Heart right ventricle (tissue), 16 donors: ENCODE measurements around the gene ZMYM2. TPM values are rescaled to one million over a fixed set of nuclear protein-coding genes. Genes with fewer than 3 reads are reported as not detected.

ENCODE experiments used
- ATAC-seq, 8 donors: fragments of 200-7000 bp; cut with Tn5 transposase; one replicate each; pipeline ENCODE4 v1.9.1; 2020; ENCODE audit warnings: mild to moderate bottlenecking in 8 of 8, moderate library complexity in 8 of 8, moderate number of reproducible peaks in 1 of 8
- DNase-seq, 2 donors: peaks; one replicate each; pipeline ENCODE4 v3.0.0-alpha.2; 2020
- H3K27ac ChIP-seq, 10 donors: fragments of 200-600 bp; sonication (generic) in 2 of 10; one replicate each; pipeline versions ENCODE4 v1.5.0 to v1.8.0; 2020 to 2022; ENCODE audit warnings: mild to moderate bottlenecking in 3 of 10
- H3K27me3 ChIP-seq, 7 donors: fragments of 200-600 bp; one replicate each; pipeline ENCODE4 v1.8.0; 2021 to 2022; ENCODE audit warnings: mild to moderate bottlenecking in 2 of 7
- H3K36me3 ChIP-seq, 9 donors: fragments of 200-600 bp; sonication (generic) in 1 of 9; one replicate each; pipeline versions ENCODE4 v1.5.0 to v1.8.0; 2020 to 2022; ENCODE audit warnings: mild to moderate bottlenecking in 2 of 9
- H3K4me1 ChIP-seq, 9 donors: fragments of 200-600 bp; sonication (generic) in 1 of 9; one replicate each; pipeline versions ENCODE4 v1.5.0 to v1.8.0; 2020 to 2022; ENCODE audit warnings: mild to moderate bottlenecking in 4 of 9
- H3K4me3 ChIP-seq, 10 donors: fragments of 200-600 bp; sonication (generic) in 2 of 10; one replicate each; pipeline versions ENCODE4 v1.5.0 to v1.8.0; 2020 to 2022; ENCODE audit warnings: mild to moderate bottlenecking in 7 of 10, moderate library complexity in 2 of 10
- H3K9me3 ChIP-seq, 11 donors: fragments of 200-600 bp in 10 of 11; sonication (generic) in 2 of 11; one replicate each; pipeline versions ENCODE4 v1.5.0 to v1.8.0; 2013 to 2022; ENCODE audit warnings: mild to moderate bottlenecking in 2 of 11, control low read depth in 1 of 11, moderate library complexity in 1 of 11
- CTCF ChIP-seq, 9 donors: fragments of 200-600 bp; sonication (generic) in 2 of 9; IDR thresholded peaks; one replicate each; pipeline versions ENCODE4 v1.5.0 to v1.8.0; 2021 to 2022; ENCODE audit warnings: antibody characterized with exemption in 9 of 9, mild to moderate bottlenecking in 5 of 9, moderate library complexity in 1 of 9
- WGBS, 2 donors: extraction: QIAGEN DNeasy Blood & Tissue Kit; methylation state at CpG; one replicate each; pipeline ENCODE4 v1.1.7; 2013; ENCODE audit warnings: inconsistent platforms in 1 of 2; 5-methylcytosine and 5-hydroxymethylcytosine counted together
- intact Hi-C, 10 donors: fragments of 100-400 bp; cut with DNase I; formaldehyde crosslinking; loops; one replicate each; pipeline versions ENCODE4 v1.11.1 to v1.14.2; 2022
- polyA plus RNA-seq, 2 donors: library from polyadenylated mRNA; stranded (reverse); fragments of 200-250 nt; gene quantifications; one replicate each; pipeline ENCODE4 v1.2.3, GENCODE V29; 2013
- total RNA-seq, 10 donors: library from RNA; stranded (reverse); fragmentation: NEBNext Ultra II Directional in 3 of 10; extraction: Animal tissue kit (Norgen Biotek cat#: 25700) in 3 of 10; gene quantifications; one replicate each; pipeline versions ENCODE4 v1.2.1 to v1.2.4, GENCODE V29; 2021 to 2023
- donor health status: Arrhythmogenic right ventricular cardiomyopathy.
- donor health status: ischemic (EF 13 %, LVEDD 7.1; RV severe dilation, severe dysfunction).
- donor health status: healthy with polysubstance abuse.
- donor health status: DM: no; HTN: yes; CAD: no.
- donor health status: DM: no; HTN: no; CAD: no.
- donor health status: ischemic (EF 25% LVEDD 6.9; RV normal size, moderate dysfunction).
- donor health status: ischemic (EF 25% LVEDD 5.7; RV mildly dilated, moderate dysfunction).
- donor health status: healthy.
- donor health status: DM: yes; HTN: yes; CAD: no.
- donor health status: Ischemic cardiomyopathy.
- donor health status: ischemic (EF 35%, LVEDD 5.7; RV mildly dilated, moderate dysfunction).
- donor health status: nonischemic (EF 11% LVEDD 7.7; RV severe dilation, severe dysfunction).
- donor health status: DM: yes; HTN: yes; CAD: no.
- donor health status: PGD.
- donor health status: ischemic (EF 29% LVEDD 5.4; RV normal size, mild dysfunction).
- donor health status: nonischemic (EF 23%, LVEDD 6.1; RV moderate dilation, normal function).

The ZMYM2 gene
- total and polyA plus RNA-seq, 12 donors: 9.2 to 68.5 (median 49.9) TPM

- WGBS, 2 donors: 1% methylated on average over 82 of the region's 82 CpGs
- H3K36me3 ChIP-seq: no peaks in the 10 kb centered on the region
- intact Hi-C loops: loop anchor here in 7 of 10 donors (1.0 to 5.0 kb wide), 3 partner anchors 10 to 34 kb away; partner anchors contain the start of gene GJA3 (in 6 of the 7)
- peaks cover 5 to 57% (median 35%) of the 10 kb centered on the region in 9 donors for H3K4me1 ChIP-seq
- H3K9me3 ChIP-seq: no peaks in the 10 kb centered on the region
- peaks cover 0 to 42% (median 15%) of the 10 kb centered on the region in 7 donors for H3K27me3 ChIP-seq
- peak; percentile 82 to 88 (median 84) for ATAC-seq
- peak; percentile 69 to 78 for DNase-seq
- peak; percentile 17 to 74 (median 43) for TF ChIP-seq CTCF (IDR thresholded peaks at IDR 0.05)
- H3K27ac ChIP-seq: peak overlapping the region; percentile 78 to 97 (median 94)
- H3K4me3 ChIP-seq: peak overlapping the region; percentile 30 to 73 (median 64)
These were observed 169.3 kb downstream of the ZMYM2 start for GRCh38 chr13:20127562-20128458.

GRCh38 chr13:20128459-20128931 is 170.0 kb downstream of the ZMYM2 start:
- H3K36me3 ChIP-seq: no peaks in the 10 kb centered on the region
- peak in 7 of 9 donors; percentile 24 to 57 (median 29) for TF ChIP-seq CTCF (IDR thresholded peaks at IDR 0.05)
- DNase-seq (no peak), ATAC-seq (peak in 6 of 8 donors; percentile 6 to 38 (median 28))
- H3K9me3 ChIP-seq: no peaks in the 10 kb centered on the region
- peaks cover 5 to 57% (median 35%) of the 10 kb centered on the region in 9 donors for H3K4me1 ChIP-seq
- peak overlapping the region; percentile 30 to 73 (median 64) for H3K4me3 ChIP-seq
- peak overlapping the region; percentile 78 to 97 (median 94) for H3K27ac ChIP-seq
- WGBS, 2 donors: 7 to 14% methylated on average over 28 of the region's 28 CpGs
- intact Hi-C loops: loop anchor here in 7 of 10 donors (1.0 to 5.0 kb wide), 2 partner anchors 10 to 34 kb away; partner anchors contain the start of gene GJA3 (in 6 of the 7)
- H3K27me3 ChIP-seq: peaks cover 0 to 42% (median 16%) of the 10 kb centered on the region in 7 donors

- intact Hi-C loops: loop anchor here in 6 of 10 donors (5.0 kb wide), 1 partner anchor 33 kb away; the partner anchor contains the start of gene GJA3 (in 6 of the 6)
- H3K27me3 ChIP-seq: peaks cover 0 to 40% (median 21%) of the 10 kb centered on the region in 7 donors
- H3K36me3 ChIP-seq: no peaks in the 10 kb centered on the region
- H3K4me3 ChIP-seq: peak overlapping the region in 3 of 10 donors; percentile 63 to 71 (median 70)
- 82 to 85% methylated on average over 18 of the region's 18 CpGs for whole genome bisulfite sequencing, 2 donors
- H3K27ac ChIP-seq: peak overlapping the region in 3 of 10 donors; percentile 89 to 97 (median 96)
- TF ChIP-seq CTCF (IDR thresholded peaks at IDR 0.05): no peak
- H3K9me3 ChIP-seq: no peaks in the 10 kb centered on the region
- peaks cover 5 to 57% (median 35%) of the 10 kb centered on the region in 9 donors for H3K4me1 ChIP-seq
- DNase-seq: no peak
- no peak for ATAC-seq
These were observed 170.5 kb downstream of the ZMYM2 start for GRCh38 chr13:20129076-20129475.

- Histone ChIP-seq H3K36me3 (no peaks in the 10 kb centered on the region), H3K4me1 (peaks cover 5 to 48% (median 34%) of the 10 kb centered on the region in 9 donors), H3K4me3 (no peak overlapping the region), H3K27me3 (peaks cover 0 to 44% (median 24%) of the 10 kb centered on the region in 7 donors), H3K27ac (no peak overlapping the region), H3K9me3 (no peaks in the 10 kb centered on the region)
- intact Hi-C loops: loop anchor here in 1 of 10 donors (2.0 kb wide), 1 partner anchor 45 kb away; no protein-coding TSS in a partner anchor
- TF ChIP-seq CTCF (IDR thresholded peaks at IDR 0.05): no peak
- 67 to 75% methylated on average over 2 of the region's 2 CpGs for WGBS, 2 donors
- DNase-seq (no peak), ATAC-seq (no peak)
These were observed 171.5 kb downstream of the ZMYM2 start for GRCh38 chr13:20130012-20130411.
